HCT116 (cell line): ENCODE results near the gene ARMC6. TPM values are rescaled to one million over a fixed set of nuclear protein-coding genes. Genes with fewer than 3 reads are reported as not detected.

Source experiments
- ATAC-seq: fragments of 200-7000 bp; cut with Tn5 transposase; 2 replicates; pipeline ENCODE4 v1.9.1; 2020; ENCODE audit warnings: mild to moderate bottlenecking, moderate library complexity
- BruUV-seq: library from RNA; stranded (reverse); fragments of 400-500 nt; replicated peaks from 2 replicates; lab custom pipeline; 2021; lab: Mats Ljungman, UMichigan
- CTCF ChIA-PET: fragments of 300-600 bp; sonication (Branson Sonifier 250); formaldehyde crosslinking; loops from one replicate; lab custom pipeline; 2021; ENCODE audit warnings: antibody characterized with exemption; lab: Charles Lee
- POLR2A ChIA-PET: fragments of 300-600, 350-600 bp; sonication (Branson Sonifier 250); formaldehyde crosslinking; loops from one replicate; lab custom pipeline; 2021; ENCODE audit warnings: antibody characterized with exemption; lab: Charles Lee
- RAD21 ChIA-PET, 2 experiments: fragments of 300-600 bp; sonication (Branson Sonifier 250); formaldehyde crosslinking; loops; one replicate each; lab custom pipeline; 2023; ENCODE audit warnings: low total read pairs in 2 of 2; ENCODE audit not compliant: uncharacterized antibody in 2 of 2, unreplicated experiment in 2 of 2, low non-redundant PET in 1 of 2; lab: Charles Lee
- DNase-seq: peaks from one replicate; pipeline ENCODE4 v3.0.0-alpha.2; 2010; ENCODE audit warnings: low read depth, low spot score
- H2AFZ ChIP-seq: fragments of 200-600 bp; shearing (Covaris generic), sonication (generic); 2 replicates; pipeline ENCODE4 v1.6.1; 2017; ENCODE audit warnings: low read depth, mixed run types, mixed read lengths, antibody characterized with exemption, low read length; ENCODE audit not compliant: poor library complexity, severe bottlenecking
- H3K27ac ChIP-seq: 2 replicates; pipeline ENCODE4 v1.5.1; 2012; ENCODE audit warnings: low read depth, low read length
- H3K27me3 ChIP-seq: fragments of 200-600 bp; sonication (generic); 2 replicates; pipeline ENCODE4 v1.6.1; 2016; ENCODE audit warnings: mixed run types, low read length, mixed read lengths; ENCODE audit not compliant: insufficient read depth
- H3K36me3 ChIP-seq, 2 experiments: fragments of 200-500 bp in 1 of 2; fragments of 200-600 bp in 1 of 2; sonication (Bioruptor generic) in 1 of 2; sonication (generic) in 1 of 2; 2 replicates each; pipeline versions ENCODE4 v1.5.1 to v1.6.1; 2014 to 2016; ENCODE audit warnings: low read length in 2 of 2, inconsistent platforms in 1 of 2, mixed read lengths in 1 of 2, mixed run types in 1 of 2; ENCODE audit not compliant: insufficient read depth in 2 of 2, control insufficient read depth in 1 of 2
- H3K4me1 ChIP-seq, 2 experiments: fragments of 200-600 bp in 1 of 2; sonication (generic) in 1 of 2; 2 replicates each; pipeline versions ENCODE4 v1.5.1 to v1.6.1; 2012 to 2017; ENCODE audit warnings: low read length in 2 of 2, inconsistent platforms in 1 of 2, mild to moderate bottlenecking in 1 of 2, mixed read lengths in 1 of 2, mixed run types in 1 of 2, moderate library complexity in 1 of 2; ENCODE audit not compliant: insufficient read depth in 2 of 2, control insufficient read depth in 1 of 2
- H3K4me2 ChIP-seq: fragments of 200-600 bp; sonication (generic); 2 replicates; pipeline ENCODE4 v1.6.1; 2017; ENCODE audit warnings: mixed run types, low read length, mixed read lengths
- H3K4me3 ChIP-seq, 2 experiments: fragments of 200-600 bp in 1 of 2; sonication (generic) in 1 of 2; replicated peaks in 1 of 2; 2 replicates each; pipeline ENCODE4 v1.5.1; 2011 to 2016; ENCODE audit warnings: low read length in 2 of 2, control low read depth in 1 of 2, low read depth in 1 of 2, mild to moderate bottlenecking in 1 of 2, mixed read lengths in 1 of 2, mixed run types in 1 of 2
- H3K79me2 ChIP-seq: fragments of 200-600 bp; sonication (generic); 2 replicates; pipeline ENCODE4 v1.6.1; 2017; ENCODE audit warnings: mild to moderate bottlenecking, mixed run types, low read length, moderate library complexity, mixed read lengths; ENCODE audit not compliant: insufficient read depth
- H3K9ac ChIP-seq: fragments of 200-600 bp; sonication (generic); 2 replicates; pipeline ENCODE4 v1.6.1; 2016; ENCODE audit warnings: low read length, mixed read lengths
- H3K9me2 ChIP-seq: fragments of 200-600 bp; sonication (generic), shearing (Covaris generic); 2 replicates; pipeline ENCODE4 v1.6.1; 2017; ENCODE audit warnings: mixed run types, mild to moderate bottlenecking, moderate library complexity; ENCODE audit not compliant: insufficient read depth
- H3K9me3 ChIP-seq, 2 experiments: fragments of 200-500 bp in 1 of 2; fragments of 200-600 bp in 1 of 2; sonication (Bioruptor generic) in 1 of 2; sonication (generic) in 1 of 2; 2 replicates each; pipeline ENCODE4 v1.6.1; 2014 to 2017; ENCODE audit warnings: low read length in 2 of 2, mixed read lengths in 2 of 2, inconsistent platforms in 1 of 2, low read depth in 1 of 2, mild to moderate bottlenecking in 1 of 2, mixed run types in 1 of 2, moderate library complexity in 1 of 2; ENCODE audit not compliant: control insufficient read depth in 1 of 2, insufficient read depth in 1 of 2
- H4K20me1 ChIP-seq: fragments of 200-600 bp; sonication (generic), shearing (Covaris generic); 2 replicates; pipeline ENCODE4 v1.6.1; 2017; ENCODE audit warnings: mixed run types, mild to moderate bottlenecking, moderate library complexity; ENCODE audit not compliant: insufficient read depth
- EGR1 ChIP-seq: IDR thresholded peaks from 2 replicates; pipeline ENCODE4 v1.6.1; 2012; ENCODE audit warnings: low read depth
- ELF1 ChIP-seq: IDR thresholded peaks from 2 replicates; pipeline ENCODE4 v1.6.1; 2012; ENCODE audit warnings: low read depth, borderline replicate concordance
- EZH2 ChIP-seq: fragments of 200-600 bp; sonication (generic); IDR thresholded peaks from 2 replicates; pipeline ENCODE4 v1.6.1; 2017; ENCODE audit warnings: antibody characterized with exemption, mixed run types
- EZH2phosphoT487 ChIP-seq: fragments of 200-600 bp; IDR thresholded peaks from 2 replicates; pipeline ENCODE4 v1.6.1; 2018; ENCODE audit warnings: antibody characterized with exemption, borderline replicate concordance
- JUND ChIP-seq: IDR thresholded peaks from 2 replicates; pipeline ENCODE4 v1.6.1; 2012
- POLR2A ChIP-seq: IDR thresholded peaks from 2 replicates; pipeline ENCODE4 v1.7.0; 2011; ENCODE audit warnings: borderline replicate concordance; ENCODE audit not compliant: insufficient read depth, insufficient read length; ENCODE audit errors: extremely low read depth
- RAD21 ChIP-seq: IDR thresholded peaks from 2 replicates; pipeline ENCODE4 v1.6.1; 2012; ENCODE audit warnings: low read depth, mild to moderate bottlenecking
- SP1 ChIP-seq: IDR thresholded peaks from 2 replicates; pipeline ENCODE4 v1.6.1; 2012; ENCODE audit warnings: low read depth
- TCF7L2 ChIP-seq: IDR thresholded peaks from 2 replicates; pipeline ENCODE4 v1.7.0; 2011; ENCODE audit warnings: borderline replicate concordance, inconsistent platforms; ENCODE audit not compliant: insufficient read depth, insufficient read length; ENCODE audit errors: extremely low read depth
- YY1 ChIP-seq: IDR thresholded peaks from 2 replicates; pipeline ENCODE4 v1.6.1; 2011; ENCODE audit warnings: low read length, low read depth, moderate library complexity, mild to moderate bottlenecking; ENCODE audit not compliant: insufficient replicate concordance; ENCODE audit errors: extremely low read depth
- ZFX ChIP-seq: fragments of 450-650 bp; IDR thresholded peaks from 2 replicates; pipeline ENCODE4 v1.6.1; 2017
- intact Hi-C: fragments of 100-400 bp; cut with micrococcal nuclease; formaldehyde crosslinking; loops from 2 replicates; pipeline ENCODE4 v1.10.0; 2022
- total RNA-seq: library from RNA; stranded (reverse); gene quantifications from one replicate; pipeline ENCODE4 v1.2.1, GENCODE V29; 2021; ENCODE audit not compliant: unreplicated experiment
- TF ChIP-seq, protein P1 (sequence below): IDR thresholded peaks from 2 replicates; pipeline ENCODE4 v1.6.1; 2012
- TF ChIP-seq, protein P2 (sequence below): IDR thresholded peaks from 2 replicates; pipeline ENCODE4 v1.6.1; 2012; ENCODE audit warnings: low read depth
- TF ChIP-seq, protein P3 (sequence below): IDR thresholded peaks from 2 replicates; pipeline ENCODE4 v1.6.1; 2012

Gene ARMC6
- total RNA-seq, 1 experiment from 2014 or later, result 34.7 TPM

DNA sequence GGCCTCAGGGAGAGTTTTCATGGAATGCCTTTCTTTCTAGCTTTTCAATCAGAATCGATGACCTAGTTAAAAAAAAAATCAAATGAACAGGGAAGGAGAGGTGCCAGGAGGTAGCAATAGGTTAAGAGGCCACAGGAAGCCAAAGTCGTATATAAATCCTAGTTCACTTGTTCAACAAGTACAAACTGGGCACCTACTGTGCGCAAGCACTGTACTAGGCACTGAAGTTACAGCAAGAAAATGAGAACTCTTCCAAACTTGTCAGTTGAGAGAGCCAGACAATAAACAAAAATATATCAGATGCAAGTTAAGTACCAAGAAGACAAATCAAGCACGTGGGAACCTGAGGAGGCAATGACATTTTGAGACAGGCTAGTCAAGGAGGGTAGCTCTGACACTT, 6.2 kb upstream of the ARMC6 start (continued):
- TF ChIP-seq YY1 (no peak), RAD21 (no peak), EZH2phosphoT487 (no peak), SP1 (no peak), ZFX (no peak), EZH2 (no peak)
- TF ChIP-seq, protein P1, sequence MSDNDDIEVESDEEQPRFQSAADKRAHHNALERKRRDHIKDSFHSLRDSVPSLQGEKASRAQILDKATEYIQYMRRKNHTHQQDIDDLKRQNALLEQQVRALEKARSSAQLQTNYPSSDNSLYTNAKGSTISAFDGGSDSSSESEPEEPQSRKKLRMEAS, result no peak
- TF ChIP-seq, protein P2, sequence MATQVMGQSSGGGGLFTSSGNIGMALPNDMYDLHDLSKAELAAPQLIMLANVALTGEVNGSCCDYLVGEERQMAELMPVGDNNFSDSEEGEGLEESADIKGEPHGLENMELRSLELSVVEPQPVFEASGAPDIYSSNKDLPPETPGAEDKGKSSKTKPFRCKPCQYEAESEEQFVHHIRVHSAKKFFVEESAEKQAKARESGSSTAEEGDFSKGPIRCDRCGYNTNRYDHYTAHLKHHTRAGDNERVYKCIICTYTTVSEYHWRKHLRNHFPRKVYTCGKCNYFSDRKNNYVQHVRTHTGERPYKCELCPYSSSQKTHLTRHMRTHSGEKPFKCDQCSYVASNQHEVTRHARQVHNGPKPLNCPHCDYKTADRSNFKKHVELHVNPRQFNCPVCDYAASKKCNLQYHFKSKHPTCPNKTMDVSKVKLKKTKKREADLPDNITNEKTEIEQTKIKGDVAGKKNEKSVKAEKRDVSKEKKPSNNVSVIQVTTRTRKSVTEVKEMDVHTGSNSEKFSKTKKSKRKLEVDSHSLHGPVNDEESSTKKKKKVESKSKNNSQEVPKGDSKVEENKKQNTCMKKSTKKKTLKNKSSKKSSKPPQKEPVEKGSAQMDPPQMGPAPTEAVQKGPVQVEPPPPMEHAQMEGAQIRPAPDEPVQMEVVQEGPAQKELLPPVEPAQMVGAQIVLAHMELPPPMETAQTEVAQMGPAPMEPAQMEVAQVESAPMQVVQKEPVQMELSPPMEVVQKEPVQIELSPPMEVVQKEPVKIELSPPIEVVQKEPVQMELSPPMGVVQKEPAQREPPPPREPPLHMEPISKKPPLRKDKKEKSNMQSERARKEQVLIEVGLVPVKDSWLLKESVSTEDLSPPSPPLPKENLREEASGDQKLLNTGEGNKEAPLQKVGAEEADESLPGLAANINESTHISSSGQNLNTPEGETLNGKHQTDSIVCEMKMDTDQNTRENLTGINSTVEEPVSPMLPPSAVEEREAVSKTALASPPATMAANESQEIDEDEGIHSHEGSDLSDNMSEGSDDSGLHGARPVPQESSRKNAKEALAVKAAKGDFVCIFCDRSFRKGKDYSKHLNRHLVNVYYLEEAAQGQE, result no peak
- TF ChIP-seq, all 23 proteins: peak for 0

DNA sequence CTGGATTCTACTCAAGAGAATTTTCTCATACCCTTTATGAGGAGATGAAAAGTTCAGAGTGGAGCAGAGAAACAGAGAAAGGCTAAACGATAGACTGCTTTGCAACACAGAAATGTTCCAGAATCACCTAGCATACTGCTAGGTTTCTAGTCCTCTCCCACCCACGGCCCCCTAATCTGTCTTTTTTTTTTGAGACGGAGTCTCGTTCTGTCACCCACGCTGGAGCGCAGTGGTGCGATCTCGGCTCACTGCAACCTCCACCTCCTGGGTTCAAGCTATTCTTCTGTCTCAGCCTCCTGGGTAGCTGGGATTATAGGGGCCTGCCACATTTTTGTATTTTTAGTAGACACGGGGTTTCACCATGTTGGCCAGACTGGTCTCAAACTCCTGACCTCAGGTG, 4.9 kb upstream of the ARMC6 start:
- no TSS peak for BruUV-seq
- ChIA-PET RAD21 (no interaction called here), CTCF (no interaction called here), POLR2A (no interaction called here)
- Histone ChIP-seq H3K4me3 (no peak overlapping the region), H3K79me2 (peaks cover 87% of the 10 kb centered on the region), H2AFZ (no peak overlapping the region), H3K9ac (no peak overlapping the region), H3K9me3 (no peaks in the 10 kb centered on the region), H3K4me2 (no peak overlapping the region), H3K27ac (no peak overlapping the region), H3K9me2 (no peaks in the 10 kb centered on the region), H3K27me3 (no peaks in the 10 kb centered on the region), H3K36me3 (peaks cover 40 to 67% of the 10 kb centered on the region in 2 experiments), H4K20me1 (peaks cover 8% of the 10 kb centered on the region; the same call in 1 of the 2 replicates), H3K4me1 (peaks cover 8 to 9% of the 10 kb centered on the region in 2 experiments; a peak in 3 of 4 replicates)
- DNase-seq, result no peak
- no peak for ATAC-seq
- intact Hi-C loops, result no loop called here
- TF ChIP-seq POLR2A, result no peak
- TF ChIP-seq, protein P3, sequence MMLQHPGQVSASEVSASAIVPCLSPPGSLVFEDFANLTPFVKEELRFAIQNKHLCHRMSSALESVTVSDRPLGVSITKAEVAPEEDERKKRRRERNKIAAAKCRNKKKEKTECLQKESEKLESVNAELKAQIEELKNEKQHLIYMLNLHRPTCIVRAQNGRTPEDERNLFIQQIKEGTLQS, result no peak
- TF ChIP-seq TCF7L2, result no peak
- no peak for TF ChIP-seq EZH2
- TF ChIP-seq EGR1, result no peak
- no peak for TF ChIP-seq JUND
- no peak for TF ChIP-seq ELF1
- TF ChIP-seq ZFX, result no peak
- no peak for TF ChIP-seq SP1
- no peak for TF ChIP-seq RAD21
- TF ChIP-seq, protein P2, result no peak
